Chondrocyte (in vitro differentiated cells): ENCODE results near the gene CTDSP1. TPM values are rescaled to one million over a fixed set of nuclear protein-coding genes. Genes with fewer than 3 reads are reported as not detected.
A peak's percentile ranks its signal among the peaks of the same experiment; 100 is the strongest.

Source experiments
- DNase-seq: peaks from one replicate; pipeline ENCODE4 v3.0.0; 2021; ENCODE audit warnings: mixed read lengths, low spot score
- H3K27ac Mint-ChIP-seq: one replicate; pipeline ENCODE4 v1.8.0; 2021; ENCODE audit warnings: mild to moderate bottlenecking, moderate library complexity, mixed read lengths; ENCODE audit not compliant: unreplicated experiment
- H3K27me3 Mint-ChIP-seq: 2 replicates; pipeline ENCODE4 v1.8.0; 2021; ENCODE audit warnings: low read depth, mixed read lengths
- H3K36me3 Mint-ChIP-seq: 2 replicates; pipeline ENCODE4 v1.8.0; 2021; ENCODE audit warnings: low read depth, mixed read lengths
- H3K4me1 Mint-ChIP-seq: 2 replicates; pipeline ENCODE4 v1.8.0; 2021; ENCODE audit warnings: low read depth, mild to moderate bottlenecking, mixed read lengths
- H3K4me3 Mint-ChIP-seq: one replicate; pipeline ENCODE4 v1.8.0; 2021; ENCODE audit warnings: mild to moderate bottlenecking, moderate library complexity, mixed read lengths; ENCODE audit not compliant: unreplicated experiment
- H3K9me3 Mint-ChIP-seq: 2 replicates; pipeline ENCODE4 v1.8.0; 2021; ENCODE audit warnings: low read depth, mixed read lengths
- CTCF ChIP-seq: fragments of 200-600 bp; sonication (generic); IDR thresholded peaks from 2 replicates; pipeline ENCODE4 v1.5.0; 2021; ENCODE audit warnings: antibody characterized with exemption, mild to moderate bottlenecking, moderate library complexity
- total RNA-seq: library from RNA; stranded (reverse); gene quantifications from 3 replicates; pipeline ENCODE4 v1.2.1, GENCODE V29; 2021

CTDSP1 gene
- total RNA-seq, 1 donor from 2014 or later = 95.3 TPM

GRCh38 chr2:218367415-218368149, 32.1 kb upstream of the CTDSP1 start:
- DNase-seq = no peak
- H3K4me3 Mint-ChIP-seq = peak overlapping the region; percentile 65
- H3K27ac Mint-ChIP-seq = peak overlapping the region; percentile 51

GRCh38 chr2:218368150-218368528, 31.5 kb upstream of the CTDSP1 start:
- no peaks in the 10 kb centered on the region for H3K27me3 Mint-ChIP-seq
- H3K36me3 Mint-ChIP-seq = no peaks in the 10 kb centered on the region
- peak overlapping the region; percentile 51 for H3K27ac Mint-ChIP-seq
- peaks cover 10% of the 10 kb centered on the region for H3K4me1 Mint-ChIP-seq
- peak overlapping the region; percentile 65 for H3K4me3 Mint-ChIP-seq
- H3K9me3 Mint-ChIP-seq = no peaks in the 10 kb centered on the region
- TF ChIP-seq CTCF = no peak
- no peak for DNase-seq

More at GRCh38 chr2:218367415-218368149, 32.1 kb upstream of the CTDSP1 start:
- no peak for TF ChIP-seq CTCF
- Mint-ChIP-seq H3K4me1 (peaks cover 10% of the 10 kb centered on the region), H3K9me3 (no peaks in the 10 kb centered on the region), H3K27me3 (no peaks in the 10 kb centered on the region), H3K36me3 (no peaks in the 10 kb centered on the region)

DNA sequence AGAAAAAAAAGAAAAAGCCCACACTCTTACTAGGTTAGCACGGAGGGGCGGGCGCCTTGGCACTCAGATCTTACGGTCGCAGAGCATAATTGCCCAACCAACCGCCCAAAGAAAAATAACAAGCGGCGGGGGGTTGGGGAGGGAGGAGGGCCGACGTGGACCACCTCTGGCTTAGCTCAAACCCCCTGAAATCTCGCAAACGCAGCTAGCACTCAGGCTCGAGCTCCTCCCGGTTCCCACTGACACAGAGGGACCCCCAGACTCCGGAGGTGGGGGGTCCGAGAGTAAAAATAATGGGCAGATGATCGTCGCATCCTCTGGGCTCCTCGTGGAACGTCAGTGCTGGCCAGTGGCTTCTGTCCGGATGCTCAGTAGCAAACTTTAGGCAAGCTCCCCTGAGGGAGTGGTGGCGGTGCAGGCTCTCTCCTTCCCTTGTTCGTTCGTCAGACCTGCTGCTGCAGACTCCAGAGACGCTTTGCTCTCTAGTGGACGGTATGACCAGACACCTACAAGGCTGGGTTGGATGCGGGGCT, 31.0 kb upstream of the CTDSP1 start:
- TF ChIP-seq CTCF = no peak
- no peaks in the 10 kb centered on the region for H3K36me3 Mint-ChIP-seq
- no peak overlapping the region for H3K27ac Mint-ChIP-seq
- peaks cover 10% of the 10 kb centered on the region for H3K4me1 Mint-ChIP-seq
- no peaks in the 10 kb centered on the region for H3K9me3 Mint-ChIP-seq
- no peak for DNase-seq
- H3K4me3 Mint-ChIP-seq = peak overlapping the region; percentile 35
- no peaks in the 10 kb centered on the region for H3K27me3 Mint-ChIP-seq

DNA sequence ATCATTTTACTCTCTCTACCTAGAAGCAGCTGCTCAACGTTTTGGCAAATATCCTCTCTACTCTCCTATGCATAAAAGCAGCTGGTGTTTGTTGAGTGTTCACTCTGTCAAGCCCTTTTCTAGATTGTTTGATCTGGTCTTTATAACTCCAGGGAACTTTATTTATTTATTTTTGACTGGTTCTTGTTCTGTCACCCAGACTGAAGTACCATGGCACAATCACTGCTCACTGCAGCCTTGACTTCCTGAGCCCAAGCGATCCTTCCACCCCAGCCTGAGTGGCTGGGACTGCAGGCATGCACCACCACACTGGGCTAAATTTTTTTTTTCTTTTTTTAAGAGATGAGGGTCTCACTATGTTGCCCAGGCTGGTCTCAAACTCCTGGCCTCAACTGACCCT, 30.3 kb upstream of the CTDSP1 start:
- Mint-ChIP-seq H3K9me3 (no peaks in the 10 kb centered on the region), H3K36me3 (no peaks in the 10 kb centered on the region), H3K4me1 (peaks cover 10% of the 10 kb centered on the region), H3K4me3 (no peak overlapping the region), H3K27ac (no peak overlapping the region), H3K27me3 (no peaks in the 10 kb centered on the region)
- no peak for TF ChIP-seq CTCF
- no peak for DNase-seq

GRCh38 chr2:218370410-218371063, 29.1 kb upstream of the CTDSP1 start:
- no peak for TF ChIP-seq CTCF
- peaks cover 15% of the 10 kb centered on the region for H3K4me1 Mint-ChIP-seq
- H3K9me3 Mint-ChIP-seq = no peaks in the 10 kb centered on the region
- no peak for DNase-seq
- no peaks in the 10 kb centered on the region for H3K36me3 Mint-ChIP-seq
- H3K4me3 Mint-ChIP-seq = no peak overlapping the region
- H3K27ac Mint-ChIP-seq = peak overlapping the region; percentile 71
- no peaks in the 10 kb centered on the region for H3K27me3 Mint-ChIP-seq
